ENCODE data around the gene OR51F1. TPM values are rescaled to one million over a fixed set of nuclear protein-coding genes. Genes with fewer than 3 reads are reported as not detected.

OR51F1 gene
- total and polyA plus RNA-seq, 2 donors (not counting 3 experiments of a cell fraction or from before 2014, with no cell fraction given): not detected

DNA sequence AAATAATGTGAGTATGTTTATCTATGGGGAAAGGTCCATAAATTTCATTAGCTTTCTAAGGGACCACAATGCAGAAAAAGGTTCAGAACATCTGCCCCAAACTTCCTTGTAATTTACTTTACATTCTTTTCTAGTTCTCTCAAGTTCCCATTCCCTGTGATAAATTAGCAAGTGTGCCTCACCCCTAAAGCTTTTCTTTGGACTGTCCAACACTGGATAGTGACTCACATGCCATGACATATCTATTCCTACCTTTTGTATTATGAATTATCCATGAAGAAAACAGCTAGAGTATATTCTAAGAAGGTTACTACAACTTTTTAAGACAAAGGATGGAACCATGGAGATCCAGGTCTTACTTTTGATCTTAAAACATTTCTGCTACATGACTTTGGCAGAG is 1.6 kb downstream of the OR51F1 start:
- no peaks in the 10 kb centered on the region for H3K4me1 ChIP-seq (ENCODE audit: control insufficient read depth, extremely low read depth, insufficient read depth, low read length)
- no peak overlapping the region for H2AFZ ChIP-seq (ENCODE audit: low read depth, low read length)
- no peaks in the 10 kb centered on the region for H3K27me3 ChIP-seq (ENCODE audit: control insufficient read depth in 2 of 2, insufficient read depth in 2 of 2, low read length in 2 of 2)
- no peak for DNase-seq (ENCODE audit: low read depth, low spot score)
- intact Hi-C loops (cut with micrococcal nuclease): no loop called here
- H3K9me3 ChIP-seq (replicated peaks; ENCODE audit: control insufficient read depth, insufficient read depth, low read length): peaks cover 2% of the 10 kb centered on the region
- ChIA-PET CTCF (no interaction called here), POLR2A (no interaction called here)
- no peak for TF ChIP-seq JUN (IDR thresholded peaks at IDR 0.05; ENCODE audit: borderline replicate concordance, insufficient read depth, insufficient read length, low read depth)
- no peak for FAIRE-seq
- dilution Hi-C loops (cut with MboI; ENCODE audit: extremely low pct_ligation_motif_present, low sequenced_read_pairs): no loop called here
- H4K20me1 ChIP-seq (replicated peaks; ENCODE audit: control insufficient read depth, extremely low read depth, insufficient read depth, low read length): no peaks in the 10 kb centered on the region
- H3K79me2 ChIP-seq (ENCODE audit: control insufficient read depth, insufficient read depth, low read length): no peaks in the 10 kb centered on the region
- H3K27ac ChIP-seq (ENCODE audit: insufficient read depth, low read depth, low read length): no peak overlapping the region
- no peak overlapping the region for H3K4me2 ChIP-seq (ENCODE audit: insufficient read depth, low read length)
- no peaks in the 10 kb centered on the region for H3K9me1 ChIP-seq (replicated peaks; ENCODE audit: control insufficient read depth, extremely low read depth, insufficient read depth, low read length)
- H3K4me3 ChIP-seq (replicated peaks in 1 of 3; ENCODE audit: insufficient read depth in 1 of 3, low read depth in 1 of 3, low read length in 3 of 3): no peak overlapping the region
- H3K9ac ChIP-seq (replicated peaks; ENCODE audit: extremely low read depth, insufficient read depth, low read length): no peak overlapping the region
- BruUV-seq (replicated peaks): no TSS peak
- H3K36me3 ChIP-seq (ENCODE audit: control insufficient read depth in 2 of 2, extremely low read depth in 1 of 2, insufficient read depth in 2 of 2, low read length in 2 of 2): no peaks in the 10 kb centered on the region

DNA sequence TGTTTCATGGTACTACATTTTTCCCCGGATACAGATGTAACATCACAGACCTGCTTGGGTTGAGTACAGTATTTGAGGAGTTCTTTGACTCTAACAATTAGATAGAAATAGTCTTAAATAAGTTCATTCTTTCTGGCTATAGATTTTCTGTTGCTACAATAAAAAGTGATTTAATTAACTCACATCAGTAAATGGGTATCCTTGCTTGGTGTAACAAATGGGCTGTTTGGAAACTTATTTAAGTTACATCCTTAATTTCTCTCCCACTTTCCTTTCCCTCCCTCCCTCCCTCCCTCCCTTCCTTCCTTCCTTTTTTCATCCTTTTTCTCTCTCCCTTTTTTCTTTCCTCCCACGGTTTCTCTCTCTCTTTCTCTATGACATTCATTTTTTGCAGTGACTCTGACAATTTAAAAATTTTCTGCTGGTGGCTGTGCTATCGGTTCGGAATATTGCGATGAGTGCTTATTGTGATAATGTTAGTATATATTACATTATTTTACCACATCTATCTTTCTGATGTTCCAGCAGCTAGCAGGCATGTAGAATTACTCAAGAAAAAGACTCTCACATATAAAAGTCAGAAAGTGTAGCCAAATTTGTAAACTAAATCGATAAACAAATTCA is 3.2 kb downstream of the OR51F1 start:
- H3K4me3 ChIP-seq (replicated peaks in 1 of 3; ENCODE audit: insufficient read depth in 1 of 3, low read depth in 1 of 3, low read length in 3 of 3): no peak overlapping the region
- no peaks in the 10 kb centered on the region for H3K9me1 ChIP-seq (replicated peaks; ENCODE audit: control insufficient read depth, extremely low read depth, insufficient read depth, low read length)
- H3K79me2 ChIP-seq (ENCODE audit: control insufficient read depth, insufficient read depth, low read length): no peaks in the 10 kb centered on the region
- ChIA-PET POLR2A (no interaction called here), CTCF (no interaction called here)
- no peaks in the 10 kb centered on the region for H4K20me1 ChIP-seq (replicated peaks; ENCODE audit: control insufficient read depth, extremely low read depth, insufficient read depth, low read length)
- H3K36me3 ChIP-seq (ENCODE audit: control insufficient read depth in 2 of 2, extremely low read depth in 1 of 2, insufficient read depth in 2 of 2, low read length in 2 of 2): no peaks in the 10 kb centered on the region
- TF ChIP-seq POLR2AphosphoS5 (IDR thresholded peaks at IDR 0.05; ENCODE audit: insufficient read depth, low read depth, low read length): no peak
- TF ChIP-seq POLR2A (IDR thresholded peaks at IDR 0.05; ENCODE audit: low read depth, low read length): no peak
- no peak for TF ChIP-seq EZH2 (IDR thresholded peaks at IDR 0.05; ENCODE audit: borderline replicate concordance, low read depth, low read length, severe bottlenecking)
- TF ChIP-seq, protein P1, sequence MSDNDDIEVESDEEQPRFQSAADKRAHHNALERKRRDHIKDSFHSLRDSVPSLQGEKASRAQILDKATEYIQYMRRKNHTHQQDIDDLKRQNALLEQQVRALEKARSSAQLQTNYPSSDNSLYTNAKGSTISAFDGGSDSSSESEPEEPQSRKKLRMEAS (IDR thresholded peaks at IDR 0.05; ENCODE audit: insufficient read depth, insufficient read length): no peak
- TF ChIP-seq, protein P2, sequence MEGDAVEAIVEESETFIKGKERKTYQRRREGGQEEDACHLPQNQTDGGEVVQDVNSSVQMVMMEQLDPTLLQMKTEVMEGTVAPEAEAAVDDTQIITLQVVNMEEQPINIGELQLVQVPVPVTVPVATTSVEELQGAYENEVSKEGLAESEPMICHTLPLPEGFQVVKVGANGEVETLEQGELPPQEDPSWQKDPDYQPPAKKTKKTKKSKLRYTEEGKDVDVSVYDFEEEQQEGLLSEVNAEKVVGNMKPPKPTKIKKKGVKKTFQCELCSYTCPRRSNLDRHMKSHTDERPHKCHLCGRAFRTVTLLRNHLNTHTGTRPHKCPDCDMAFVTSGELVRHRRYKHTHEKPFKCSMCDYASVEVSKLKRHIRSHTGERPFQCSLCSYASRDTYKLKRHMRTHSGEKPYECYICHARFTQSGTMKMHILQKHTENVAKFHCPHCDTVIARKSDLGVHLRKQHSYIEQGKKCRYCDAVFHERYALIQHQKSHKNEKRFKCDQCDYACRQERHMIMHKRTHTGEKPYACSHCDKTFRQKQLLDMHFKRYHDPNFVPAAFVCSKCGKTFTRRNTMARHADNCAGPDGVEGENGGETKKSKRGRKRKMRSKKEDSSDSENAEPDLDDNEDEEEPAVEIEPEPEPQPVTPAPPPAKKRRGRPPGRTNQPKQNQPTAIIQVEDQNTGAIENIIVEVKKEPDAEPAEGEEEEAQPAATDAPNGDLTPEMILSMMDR (IDR thresholded peaks at IDR 0.05; ENCODE audit: extremely low read depth in 1 of 2, insufficient read depth in 1 of 2, low read depth in 1 of 2, low read length in 2 of 2): no peak
- no peak for TF ChIP-seq JUN (IDR thresholded peaks at IDR 0.05; ENCODE audit: borderline replicate concordance, insufficient read depth, insufficient read length, low read depth)
- no peaks in the 10 kb centered on the region for H3K27me3 ChIP-seq (ENCODE audit: control insufficient read depth in 2 of 2, insufficient read depth in 2 of 2, low read length in 2 of 2)
- no peak overlapping the region for H3K4me2 ChIP-seq (ENCODE audit: insufficient read depth, low read length)
- no peak for DNase-seq (ENCODE audit: low read depth, low spot score)
- dilution Hi-C loops (cut with MboI; ENCODE audit: extremely low pct_ligation_motif_present, low sequenced_read_pairs): no loop called here
- no peak for FAIRE-seq
- H3K9ac ChIP-seq (replicated peaks; ENCODE audit: extremely low read depth, insufficient read depth, low read length): no peak overlapping the region
- no peak overlapping the region for H2AFZ ChIP-seq (ENCODE audit: low read depth, low read length)
- no TSS peak for BruUV-seq (replicated peaks)
- peaks cover 2% of the 10 kb centered on the region for H3K9me3 ChIP-seq (replicated peaks; ENCODE audit: control insufficient read depth, insufficient read depth, low read length)
- intact Hi-C loops (cut with micrococcal nuclease): no loop called here
- H3K27ac ChIP-seq (ENCODE audit: insufficient read depth, low read depth, low read length): no peak overlapping the region
- H3K4me1 ChIP-seq (ENCODE audit: control insufficient read depth, extremely low read depth, insufficient read depth, low read length): no peaks in the 10 kb centered on the region

All from endothelial cell of umbilical vein (primary cell).